Urinary bladder (tissue), 4 donors: ENCODE measurements around the gene RTF2. TPM values are rescaled to one million over a fixed set of nuclear protein-coding genes. Genes with fewer than 3 reads are reported as not detected.

Source experiments
- DNase-seq: peaks from one replicate; pipeline ENCODE4 v3.0.0-alpha.2; 2015; ENCODE audit errors: extremely low spot score
- H3K27ac ChIP-seq: one replicate; pipeline ENCODE4 v1.5.1; 2013; ENCODE audit warnings: low read depth, mild to moderate bottlenecking, moderate library complexity
- H3K36me3 ChIP-seq: one replicate; pipeline ENCODE4 v1.6.1; 2013; ENCODE audit warnings: mild to moderate bottlenecking, moderate library complexity; ENCODE audit not compliant: insufficient read depth
- H3K4me1 ChIP-seq: one replicate; pipeline ENCODE4 v1.6.1; 2013; ENCODE audit warnings: mild to moderate bottlenecking, moderate library complexity; ENCODE audit not compliant: insufficient read depth
- H3K4me3 ChIP-seq: one replicate; pipeline ENCODE4 v1.5.1; 2013; ENCODE audit warnings: low read depth, low read length
- WGBS: extraction: QIAGEN DNeasy Blood & Tissue Kit; methylation state at CpG from one replicate; pipeline ENCODE4 v1.1.7; 2013; 5-methylcytosine and 5-hydroxymethylcytosine counted together
- polyA plus RNA-seq: library from polyadenylated mRNA; stranded (reverse); fragments of 200-250 nt; gene quantifications from one replicate; pipeline ENCODE4 v1.2.3, GENCODE V29; 2013
- total RNA-seq: library from RNA; depleted of rRNA; stranded (reverse); fragments of >200 nt; gene quantifications from one replicate; pipeline ENCODE4 v1.2.3, GENCODE V29; 2014
- donor health status: healthy with polysubstance abuse.
- donor health status: healthy.

The RTF2 gene
- total and polyA plus RNA-seq, 2 donors = 49.3 to 115 TPM

GRCh38 chr20:56469077-56469449 is 636 bp downstream of the RTF2 start:
- Histone ChIP-seq H3K27ac (no peak overlapping the region), H3K36me3 (peaks cover 7% of the 10 kb centered on the region), H3K4me1 (peaks cover 2% of the 10 kb centered on the region), H3K4me3 (peak overlapping the region; percentile 74)
- WGBS = 19% methylated on average over 8 of the region's 8 CpGs
- DNase-seq = no peak

GRCh38 chr20:56483970-56484369 is 15.5 kb downstream of the RTF2 start:
- WGBS = 71% methylated on average over 7 of the region's 7 CpGs
- no peaks in the 10 kb centered on the region for H3K4me1 ChIP-seq
- no peak overlapping the region for H3K4me3 ChIP-seq
- no peak for DNase-seq
- H3K27ac ChIP-seq = no peak overlapping the region
- peaks cover 3% of the 10 kb centered on the region for H3K36me3 ChIP-seq

GRCh38 chr20:56487216-56487615 is 18.8 kb downstream of the RTF2 start:
- 91% methylated on average over 11 of the region's 11 CpGs for WGBS
- H3K27ac ChIP-seq = no peak overlapping the region
- H3K4me1 ChIP-seq = no peaks in the 10 kb centered on the region
- H3K4me3 ChIP-seq = no peak overlapping the region
- H3K36me3 ChIP-seq = no peaks in the 10 kb centered on the region
- DNase-seq = no peak

- Histone ChIP-seq H3K4me1 (no peaks in the 10 kb centered on the region), H3K27ac (no peak overlapping the region), H3K4me3 (no peak overlapping the region), H3K36me3 (no peaks in the 10 kb centered on the region)
- 98% methylated on average over 5 of the region's 5 CpGs for WGBS
- no peak for DNase-seq
These were observed 20.1 kb downstream of the RTF2 start for GRCh38 chr20:56488566-56488965.

GRCh38 chr20:56501116-56501515 is 32.7 kb downstream of the RTF2 start:
- Histone ChIP-seq H3K4me3 (no peak overlapping the region), H3K36me3 (peaks cover 3% of the 10 kb centered on the region), H3K27ac (no peak overlapping the region), H3K4me1 (no peaks in the 10 kb centered on the region)
- 99% methylated on average over 1 of the region's 1 CpG for WGBS
- no peak for DNase-seq

- no peak overlapping the region for H3K27ac ChIP-seq
- no peaks in the 10 kb centered on the region for H3K36me3 ChIP-seq
- H3K4me3 ChIP-seq = no peak overlapping the region
- no peak for DNase-seq
- H3K4me1 ChIP-seq = no peaks in the 10 kb centered on the region
- WGBS = 86% methylated on average over 8 of the region's 8 CpGs
These were observed 35.5 kb downstream of the RTF2 start for GRCh38 chr20:56503916-56504315.

GRCh38 chr20:56504373-56505005 is 36.1 kb downstream of the RTF2 start:
- Histone ChIP-seq H3K4me1 (no peaks in the 10 kb centered on the region), H3K27ac (no peak overlapping the region), H3K4me3 (no peak overlapping the region), H3K36me3 (no peaks in the 10 kb centered on the region)
- 77% methylated on average over 9 of the region's 9 CpGs for WGBS
- no peak for DNase-seq

- Histone ChIP-seq H3K4me3 (no peak overlapping the region), H3K36me3 (no peaks in the 10 kb centered on the region), H3K27ac (no peak overlapping the region), H3K4me1 (no peaks in the 10 kb centered on the region)
- DNase-seq = no peak
- 71% methylated on average over 3 of the region's 3 CpGs for WGBS
These were observed 37.7 kb downstream of the RTF2 start for GRCh38 chr20:56506103-56506502.

GRCh38 chr20:56511926-56512325 is 43.5 kb downstream of the RTF2 start:
- no peaks in the 10 kb centered on the region for H3K36me3 ChIP-seq
- H3K4me3 ChIP-seq = no peak overlapping the region
- 96% methylated on average over 10 of the region's 10 CpGs for WGBS
- no peak for DNase-seq
- no peak overlapping the region for H3K27ac ChIP-seq
- H3K4me1 ChIP-seq = no peaks in the 10 kb centered on the region

GRCh38 chr20:56513161-56514150 is 45.0 kb downstream of the RTF2 start:
- H3K27ac ChIP-seq = no peak overlapping the region
- 84% methylated on average over 22 of the region's 22 CpGs for WGBS
- H3K4me3 ChIP-seq = no peak overlapping the region
- H3K4me1 ChIP-seq = no peaks in the 10 kb centered on the region
- no peak for DNase-seq
- H3K36me3 ChIP-seq = peaks cover 5% of the 10 kb centered on the region

GRCh38 chr20:56516631-56517030 is 48.2 kb downstream of the RTF2 start:
- Histone ChIP-seq H3K4me1 (no peaks in the 10 kb centered on the region), H3K4me3 (no peak overlapping the region), H3K36me3 (peaks cover 12% of the 10 kb centered on the region), H3K27ac (no peak overlapping the region)
- no peak for DNase-seq
- WGBS = 79% methylated on average over 5 of the region's 5 CpGs

GRCh38 chr20:56517211-56517610 is 48.8 kb downstream of the RTF2 start:
- DNase-seq = no peak
- Histone ChIP-seq H3K36me3 (peaks cover 12% of the 10 kb centered on the region), H3K27ac (no peak overlapping the region), H3K4me3 (no peak overlapping the region), H3K4me1 (no peaks in the 10 kb centered on the region)
- 86% methylated on average over 7 of the region's 7 CpGs for WGBS

- H3K36me3 ChIP-seq = peaks cover 12% of the 10 kb centered on the region
- 91% methylated on average over 8 of the region's 8 CpGs for WGBS
- DNase-seq = no peak
- no peak overlapping the region for H3K4me3 ChIP-seq
- no peak overlapping the region for H3K27ac ChIP-seq
- H3K4me1 ChIP-seq = no peaks in the 10 kb centered on the region
These were observed 49.2 kb downstream of the RTF2 start for GRCh38 chr20:56517641-56518040.

GRCh38 chr20:56518126-56518525 is 49.7 kb downstream of the RTF2 start:
- no peak overlapping the region for H3K4me3 ChIP-seq
- no peak overlapping the region for H3K27ac ChIP-seq
- peaks cover 12% of the 10 kb centered on the region for H3K36me3 ChIP-seq
- H3K4me1 ChIP-seq = no peaks in the 10 kb centered on the region
- 97% methylated on average over 14 of the region's 14 CpGs for WGBS
- DNase-seq = no peak
